GM18505 (cell line): ENCODE data around the gene MEX3A.

ENCODE experiments used
- ATAC-seq: cut with Tn5 transposase; IDR thresholded peaks from one replicate; pipeline ENCODE4 v1.9.1; 2021; ENCODE audit not compliant: unreplicated experiment
- POLR2A ChIP-seq: IDR thresholded peaks from 4 replicates; pipeline ENCODE4 v1.6.1; 2011; ENCODE audit warnings: borderline replicate concordance; ENCODE audit not compliant: insufficient read depth, insufficient read length; ENCODE audit errors: extremely low read depth

MEX3A gene

DNA sequence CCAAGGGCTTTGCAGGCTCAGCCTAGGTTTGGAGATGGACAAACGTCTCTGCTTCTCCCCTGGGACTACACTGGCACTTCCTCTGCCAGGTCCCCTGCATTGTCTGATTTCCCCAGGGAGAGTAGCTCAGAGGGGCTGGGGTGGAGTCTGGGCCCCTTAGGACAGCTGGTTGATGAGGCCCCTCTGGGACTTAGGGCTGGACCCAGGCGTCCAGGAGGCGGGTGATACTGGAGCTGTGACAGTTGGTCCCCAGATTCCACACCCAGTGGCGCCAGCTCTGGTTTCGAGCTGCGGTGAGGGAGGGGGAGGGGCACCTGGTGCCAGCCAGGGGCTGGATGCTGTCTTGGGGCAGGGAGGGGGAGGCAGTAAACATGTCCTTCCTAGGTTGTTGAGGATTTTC lies 7.4 kb upstream of the MEX3A start:
- no peak for ATAC-seq
- TF ChIP-seq POLR2A, result no peak

DNA sequence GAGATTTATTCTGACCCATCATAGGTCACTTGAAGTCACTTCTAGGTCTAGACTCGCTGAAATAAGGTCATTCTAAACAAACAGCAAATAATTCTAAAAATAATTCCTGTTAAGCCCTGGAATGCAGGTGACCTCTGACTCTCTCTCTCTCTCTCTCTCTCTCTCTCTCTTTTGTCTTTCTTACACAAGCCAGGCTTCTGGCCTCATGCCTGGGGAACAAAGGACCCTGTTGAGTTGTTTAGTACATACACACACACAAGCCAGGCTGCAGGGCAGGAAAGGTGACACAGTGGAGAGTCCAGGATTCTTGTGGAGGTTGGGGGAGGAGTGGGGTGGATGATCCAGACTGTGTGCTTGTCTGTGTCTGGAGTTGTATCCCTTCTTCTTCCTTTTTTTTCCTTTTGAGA lies 4.0 kb upstream of the MEX3A start:
- ATAC-seq, result no peak

DNA sequence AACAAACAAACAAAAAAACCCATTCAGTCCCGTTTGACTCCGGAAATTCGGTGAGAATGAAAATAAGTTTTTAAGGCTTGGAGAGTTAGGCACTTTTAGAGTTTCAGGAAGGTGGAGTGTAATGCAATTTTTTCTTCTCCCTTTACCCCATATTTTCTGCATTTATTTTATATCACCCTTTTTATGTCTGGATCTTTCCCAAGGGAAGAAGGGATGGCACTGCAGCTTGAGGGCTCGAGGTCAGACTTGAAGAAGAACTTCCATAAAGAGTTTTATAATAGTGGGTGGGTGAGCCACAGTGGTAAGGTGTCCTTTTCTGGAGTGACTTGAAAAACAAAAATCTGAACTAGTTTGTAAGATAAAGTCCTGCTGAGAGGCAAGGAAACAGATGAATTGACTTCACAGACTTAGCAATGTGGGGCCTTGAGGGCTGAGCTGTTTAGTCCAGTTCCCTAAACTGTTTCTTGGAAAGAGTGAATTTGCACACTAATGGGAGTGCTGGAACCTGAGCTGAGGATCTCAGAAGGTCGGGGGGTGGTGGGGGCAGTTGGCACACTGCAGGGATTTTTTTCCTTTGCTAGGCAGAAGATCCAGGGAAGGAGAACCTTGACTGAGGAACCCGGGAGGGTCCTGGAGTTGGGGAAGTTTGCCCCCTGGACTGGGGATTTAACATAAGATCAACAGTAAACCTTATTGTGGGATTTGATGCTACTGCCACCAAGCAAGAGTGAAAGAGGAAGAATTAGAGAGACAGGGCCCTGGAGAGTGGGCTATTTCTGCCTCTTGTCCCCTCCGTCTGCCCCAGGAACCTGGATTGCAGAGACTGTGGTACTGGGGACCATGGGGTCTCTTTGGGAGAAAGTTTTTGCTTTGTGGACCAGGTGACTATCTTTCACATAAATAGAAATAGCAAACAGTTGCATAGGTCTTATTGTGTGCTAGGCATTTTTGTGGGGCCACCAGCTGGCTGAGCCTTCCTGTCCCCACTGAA lies 1.8 kb upstream of the MEX3A start:
- TF ChIP-seq POLR2A, result no peak
- ATAC-seq, result no peak

More for the DNA sequence above, 4.0 kb upstream of the MEX3A start:
- TF ChIP-seq POLR2A, result no peak

DNA sequence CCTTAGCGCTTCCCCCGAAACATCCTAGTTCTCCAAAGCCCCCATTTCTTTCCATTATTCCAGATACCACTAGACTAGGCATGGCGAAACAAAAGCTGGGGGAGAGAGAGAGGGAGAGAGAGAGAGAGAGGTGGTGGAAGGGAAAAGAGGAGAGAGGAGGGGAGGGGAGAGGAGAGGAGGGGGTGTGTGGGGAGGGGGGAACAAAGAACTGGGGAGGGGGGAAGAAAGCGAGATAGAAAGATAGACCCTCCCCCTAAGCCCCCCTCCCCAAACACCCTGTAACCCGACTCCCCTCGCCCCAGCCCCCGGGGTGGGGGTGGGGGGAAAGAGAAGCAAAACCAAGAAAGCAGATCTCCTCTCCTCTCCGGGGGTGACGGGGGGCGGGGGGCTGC lies 352 bp downstream of the MEX3A start:
- no peak for TF ChIP-seq POLR2A
- ATAC-seq, result no peak

DNA sequence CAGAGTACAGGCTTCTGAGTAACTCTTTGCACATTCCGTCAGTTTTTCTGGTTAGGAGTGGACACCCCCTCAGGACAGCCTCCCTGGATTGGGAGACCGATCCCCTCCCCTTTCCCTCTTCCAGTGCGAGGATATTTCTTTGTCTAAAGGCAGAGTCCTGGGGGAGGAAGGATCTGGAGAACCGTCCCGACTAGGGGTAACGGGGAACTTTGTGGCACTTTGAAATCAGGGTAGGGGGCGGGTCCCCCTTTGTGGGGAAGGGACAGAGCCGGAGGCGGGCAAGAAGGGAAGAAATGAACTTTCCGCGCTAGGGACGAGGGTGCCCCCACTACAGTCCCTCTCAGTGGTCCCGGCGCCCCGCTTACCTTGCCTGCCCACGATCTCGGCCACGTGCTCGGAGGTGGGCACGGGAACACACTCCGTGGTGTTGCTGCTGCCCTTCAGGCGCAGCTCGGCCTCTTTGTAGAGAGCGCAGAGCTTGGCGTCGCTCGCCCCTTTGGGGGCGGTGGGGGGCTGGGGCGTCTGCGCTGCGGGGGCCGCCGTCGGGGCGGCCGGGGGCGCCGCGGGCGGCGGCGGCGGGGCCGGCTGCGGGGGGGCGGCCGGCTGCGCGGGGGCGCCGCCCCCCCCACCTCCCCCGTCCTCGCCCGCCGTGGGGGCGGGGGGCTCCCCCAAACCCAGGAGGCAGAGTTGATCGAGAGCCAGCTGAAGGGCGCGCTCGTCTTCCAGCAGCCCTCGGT lies 917 bp downstream of the MEX3A start:
- ATAC-seq, result no peak
- no peak for TF ChIP-seq POLR2A

DNA sequence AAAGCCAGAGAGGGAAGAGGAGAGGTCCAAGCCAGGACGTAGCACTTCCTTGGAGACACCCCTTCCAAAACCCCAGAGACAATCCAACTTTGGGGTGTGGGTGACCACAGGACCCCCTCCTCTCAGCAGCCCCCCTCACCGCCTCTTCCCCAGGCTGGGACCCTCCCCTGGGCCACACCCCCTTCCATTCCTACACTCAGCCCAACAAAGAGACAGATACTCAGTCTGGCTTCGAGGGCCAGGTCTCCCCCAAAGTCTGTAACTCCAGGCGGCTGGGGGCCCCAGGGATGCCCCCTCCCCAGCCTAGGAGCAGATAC lies 1.4 kb downstream of the MEX3A start:
- TF ChIP-seq POLR2A, result no peak
- no peak for ATAC-seq

DNA sequence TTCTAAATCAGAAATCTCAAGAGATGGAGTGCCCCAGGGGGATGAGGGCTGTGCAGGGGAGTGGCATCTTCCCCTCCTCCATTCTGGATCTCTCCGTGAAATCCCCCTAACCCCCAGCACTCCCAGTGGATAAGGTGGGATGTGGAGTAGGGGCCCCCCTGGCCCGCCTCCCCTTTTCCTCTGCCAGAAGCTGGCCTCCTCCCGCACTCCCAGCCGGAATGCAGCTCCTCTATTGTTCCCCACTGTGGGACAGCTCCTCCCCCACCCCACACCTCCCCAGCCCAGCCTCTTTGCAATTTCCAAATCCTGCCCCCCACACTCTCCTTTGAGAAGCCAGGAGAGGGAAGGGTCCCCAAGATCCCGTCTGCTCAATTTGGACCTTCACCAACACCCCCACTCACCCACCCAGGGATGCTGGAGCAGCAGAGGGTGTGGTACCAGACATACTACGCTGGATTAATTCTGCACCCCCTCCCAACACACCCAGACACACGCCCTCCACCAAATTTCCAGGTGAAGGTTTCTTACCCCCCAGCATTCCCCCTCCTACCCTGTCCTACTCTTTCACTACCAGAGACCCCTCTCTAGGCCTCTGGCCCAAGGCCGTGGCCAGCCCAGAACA lies 1.9 kb downstream of the MEX3A start:
- no peak for ATAC-seq
- no peak for TF ChIP-seq POLR2A

DNA sequence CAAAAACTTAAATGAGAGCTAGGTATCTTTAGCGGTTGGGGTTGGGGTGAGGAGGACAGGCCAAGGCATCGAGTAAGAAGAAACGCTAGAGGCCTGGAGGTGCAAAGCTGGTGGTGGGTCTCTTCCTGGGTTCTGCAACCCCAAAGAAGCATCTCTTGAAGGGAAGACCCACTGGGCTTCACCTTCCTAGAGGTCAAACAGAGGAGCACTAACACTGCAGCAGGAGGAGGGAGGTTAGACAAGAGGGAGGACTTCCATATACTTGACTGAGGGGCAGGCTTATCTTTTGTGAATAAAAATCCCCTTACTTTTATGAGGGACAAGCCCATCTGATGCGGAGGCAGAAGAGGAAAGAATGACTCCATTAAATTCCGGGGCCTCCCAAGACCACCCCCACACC lies 2.5 kb downstream of the MEX3A start:
- no peak for TF ChIP-seq POLR2A
- no peak for ATAC-seq

DNA sequence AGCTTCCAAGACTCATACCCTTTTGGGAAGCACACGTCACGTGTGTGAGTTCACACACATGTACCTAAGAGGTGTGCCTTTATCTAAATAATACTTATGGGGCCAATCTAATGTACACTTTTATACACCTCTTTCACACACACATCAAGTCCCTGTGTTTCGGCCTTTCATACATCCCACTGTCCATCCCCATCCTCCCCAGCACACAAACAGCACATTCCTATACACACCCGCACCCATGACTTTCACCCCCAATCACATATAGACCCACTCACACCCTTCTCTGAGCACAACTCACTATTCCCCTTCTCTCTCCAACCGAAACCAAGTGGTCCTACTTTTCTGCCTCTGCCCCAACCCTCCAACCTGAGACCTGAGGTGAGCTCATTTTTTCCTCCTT lies 3.5 kb downstream of the MEX3A start:
- ATAC-seq, result no peak
- no peak for TF ChIP-seq POLR2A

DNA sequence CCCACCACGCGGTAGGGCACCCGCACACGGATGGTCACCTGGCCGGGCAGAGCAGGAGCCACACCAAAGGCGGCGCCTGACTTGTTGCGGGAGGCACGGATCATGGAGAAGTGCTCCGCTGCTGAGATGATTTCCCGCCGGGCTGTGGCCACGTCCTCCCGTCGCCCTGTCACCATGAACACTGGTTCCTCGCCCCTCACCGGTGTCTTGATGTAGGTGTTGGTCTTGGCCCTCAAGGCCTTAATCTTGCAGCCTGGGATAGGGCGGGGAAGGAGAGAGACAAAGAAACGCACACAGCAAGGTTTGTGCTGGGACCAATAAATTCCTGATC lies 4.9 kb downstream of the MEX3A start:
- TF ChIP-seq POLR2A, result no peak
- ATAC-seq, result no peak

DNA sequence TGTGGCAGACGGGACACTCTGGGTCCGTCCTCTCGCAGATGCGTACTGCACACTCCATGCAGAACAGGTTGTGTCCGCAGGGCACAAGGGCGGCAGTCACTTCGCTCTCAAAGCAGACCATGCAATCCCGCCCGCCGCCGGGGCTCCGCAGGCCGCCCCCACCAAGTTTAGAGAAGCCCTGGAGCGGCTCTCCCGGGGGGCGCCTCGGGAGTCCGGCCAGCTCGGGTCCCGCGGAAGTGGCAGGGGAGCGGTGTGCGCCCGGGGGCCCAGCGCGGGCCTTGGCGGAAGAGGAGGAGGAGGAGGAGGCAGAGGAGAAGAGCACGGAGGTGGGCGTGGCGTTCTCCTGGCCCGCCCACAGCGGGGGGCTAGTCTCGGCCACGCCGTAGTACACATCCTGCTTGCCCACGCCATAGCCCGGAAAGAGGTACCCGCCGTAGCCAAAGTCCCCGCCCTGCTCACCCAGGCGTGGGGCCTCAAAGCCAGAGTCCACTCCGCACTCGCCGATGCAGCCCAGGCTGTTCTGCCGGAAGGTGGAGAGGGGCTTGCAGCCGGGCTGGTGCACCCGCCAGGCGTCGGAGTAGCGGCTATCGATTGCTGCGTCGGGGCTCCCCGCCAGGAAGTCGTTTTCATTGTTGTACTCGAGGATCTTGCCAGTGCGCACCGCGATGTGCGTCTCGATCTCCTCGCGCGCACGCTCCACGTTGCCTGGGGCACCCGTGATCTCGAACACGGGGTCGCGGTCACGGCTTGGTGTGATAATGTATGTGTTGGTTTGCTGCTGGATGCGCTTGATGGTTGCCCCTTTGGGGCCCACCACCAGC lies 5.4 kb downstream of the MEX3A start:
- ATAC-seq, result no peak
- peak; percentile 40 for TF ChIP-seq POLR2A

DNA sequence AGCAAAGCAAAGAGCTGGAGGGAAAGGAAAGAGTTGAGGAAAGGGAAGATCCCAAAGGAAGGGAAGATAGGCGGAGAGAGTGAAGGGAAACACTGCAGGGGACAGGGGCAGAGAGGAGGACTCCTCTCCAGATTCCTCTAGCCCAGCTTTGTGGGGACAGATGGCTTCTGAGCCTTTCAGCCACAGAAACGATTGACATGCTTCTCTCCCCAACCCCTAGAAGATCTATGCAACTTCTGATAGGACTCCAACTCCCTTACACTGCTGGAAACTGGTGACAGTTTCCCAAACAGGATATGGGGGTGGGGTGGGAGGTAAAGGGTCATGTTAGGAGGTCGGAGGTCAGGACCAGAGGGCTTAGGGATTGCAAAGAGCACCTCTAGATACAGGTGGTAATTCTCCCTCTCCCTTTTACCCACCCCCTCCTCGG lies 6.5 kb downstream of the MEX3A start:
- no peak for ATAC-seq
- TF ChIP-seq POLR2A, result no peak

DNA sequence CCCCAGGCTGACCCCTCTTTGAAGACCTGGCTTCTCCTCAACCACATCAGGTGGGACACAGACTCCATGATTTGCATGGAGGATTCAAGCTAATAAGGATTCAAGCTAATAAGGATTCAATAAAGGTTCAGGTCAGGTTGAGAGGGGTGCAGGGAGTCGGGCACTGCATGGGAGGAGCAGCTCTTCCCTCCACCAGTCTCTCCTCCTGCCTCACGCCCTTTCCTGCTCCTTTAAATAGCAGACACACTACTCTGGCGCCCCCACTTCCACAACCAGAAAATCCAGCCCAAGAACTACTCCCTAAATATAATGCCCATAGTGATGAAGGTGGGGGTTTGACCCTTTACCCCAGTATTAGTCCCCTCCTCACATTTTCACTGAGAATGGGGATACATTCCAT lies 7.1 kb downstream of the MEX3A start:
- no peak for ATAC-seq
- no peak for TF ChIP-seq POLR2A
